Kidney (tissue), 14 donors: ENCODE data around the gene SPACA7. TPM values are rescaled to one million over a fixed set of nuclear protein-coding genes. Genes with fewer than 3 reads are reported as not detected.

Experiments used
- DNase-seq, 5 donors: peaks; one replicate each; pipeline ENCODE4 v3.0.0-alpha.2; 2013 to 2020
- FAIRE-seq: peaks from 2 replicates; lab custom pipeline; 2012; peaks lifted over from hg19 to GRCh38; lab: Jason Lieb, UNC
- H3K27ac ChIP-seq, 2 donors: one replicate each; pipeline ENCODE4 v1.7.0; 2013; ENCODE audit warnings: low read depth in 2 of 2, low read length in 2 of 2, inconsistent platforms in 1 of 2
- H3K27me3 ChIP-seq: one replicate; pipeline ENCODE4 v1.7.1; 2013; ENCODE audit warnings: low read length, inconsistent platforms; ENCODE audit not compliant: control insufficient read depth, insufficient read depth
- H3K36me3 ChIP-seq, 3 donors: one replicate each; pipeline versions ENCODE4 v1.7.0 to v1.7.1; 2013; ENCODE audit warnings: low read length in 3 of 3, control low read depth in 1 of 3, inconsistent platforms in 1 of 3; ENCODE audit not compliant: insufficient read depth in 3 of 3, control insufficient read depth in 2 of 3
- H3K4me1 ChIP-seq, 3 donors: one replicate each; pipeline versions ENCODE4 v1.7.0 to v1.7.1; 2013; ENCODE audit warnings: low read length in 3 of 3, inconsistent platforms in 1 of 3, low read depth in 1 of 3; ENCODE audit not compliant: control insufficient read depth in 2 of 3, insufficient read depth in 2 of 3
- H3K4me3 ChIP-seq, 3 donors: one replicate each; pipeline versions ENCODE4 v1.7.0 to v1.8.1; 2013; ENCODE audit warnings: low read length in 3 of 3, control low read depth in 1 of 3, inconsistent platforms in 1 of 3
- H3K9ac ChIP-seq, 3 donors: one replicate each; pipeline versions ENCODE4 v1.7.0 to v1.7.1; 2013; ENCODE audit warnings: low read length in 3 of 3, control low read depth in 1 of 3, inconsistent platforms in 1 of 3
- H3K9me3 ChIP-seq, 3 donors: one replicate each; pipeline versions ENCODE4 v1.7.0 to v1.7.1; 2013; ENCODE audit warnings: low read length in 3 of 3, control low read depth in 1 of 3, inconsistent platforms in 1 of 3; ENCODE audit not compliant: control insufficient read depth in 2 of 3, insufficient read depth in 1 of 3
- intact Hi-C: fragments of 100-400 bp; cut with DNase I; formaldehyde crosslinking; loops from one replicate; pipeline ENCODE4 v1.11.1; 2022
- polyA plus RNA-seq: library from polyadenylated mRNA; stranded (reverse); fragments of 350-450 nt; fragmentation: Illumina TruSeq; extraction: RNeasy Lipid Tissue Mini Kit (QIAGEN cat#74804); gene quantifications from one replicate; pipeline ENCODE4 v1.2.3, GENCODE V29; 2014; ENCODE audit warnings: low read depth, low replicate concordance; ENCODE audit not compliant: insufficient read depth
- total RNA-seq: library from RNA; stranded (reverse); fragmentation: NEBNext Ultra II Directional; extraction: Animal tissue kit (Norgen Biotek cat#: 25700); gene quantifications from one replicate; pipeline ENCODE4 v1.2.1, GENCODE V29; 2021
- TF ChIP-seq, protein P1 (sequence below): IDR thresholded peaks from 3 replicates; pipeline ENCODE4 v1.5.1; 2012; ENCODE audit warnings: mild to moderate bottlenecking, moderate library complexity, borderline replicate concordance; ENCODE audit not compliant: insufficient read depth; ENCODE audit errors: extremely low read depth
- donor health status: control.
- donor health status: control.
- donor health status: control.
- donor health status: control.
- donor health status: control.
- donor health status: DM: yes; HTN: yes; CAD: no.
- donor health status: Normal renal cell carcinoma (clear cell type).

The SPACA7 gene
- total and polyA plus RNA-seq, 2 donors from 2014 or later = not detected

DNA sequence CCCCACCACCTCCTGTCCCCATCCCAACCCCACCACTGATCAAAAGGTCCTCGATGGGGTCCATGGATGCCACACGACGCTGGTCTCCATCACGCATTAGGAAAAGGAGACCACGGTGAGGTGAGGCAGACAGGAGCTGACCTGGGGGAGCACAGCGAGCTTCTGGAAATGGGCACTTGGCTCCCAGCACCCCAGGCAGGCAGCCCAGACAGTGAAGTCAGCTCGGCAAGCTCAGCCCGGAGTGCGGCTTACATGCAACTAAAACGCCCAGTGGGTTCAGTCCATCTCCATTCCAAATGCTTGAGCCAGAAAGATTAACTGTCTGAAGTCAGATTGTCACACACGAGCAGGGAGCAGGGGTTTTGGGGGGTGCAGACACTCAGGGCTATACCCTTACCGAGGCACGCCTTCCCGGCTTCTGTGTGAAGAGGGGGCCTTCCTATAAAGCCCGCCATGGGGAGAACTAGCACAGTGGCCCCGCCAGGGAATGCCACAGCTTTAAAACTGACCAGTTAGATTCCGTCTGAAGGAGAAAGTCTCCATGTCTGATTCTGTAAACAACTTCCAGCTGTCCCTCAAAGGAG, 79.4 kb downstream of the SPACA7 start:
- Histone ChIP-seq H3K36me3 (no peaks in the 10 kb centered on the region), H3K9me3 (peaks cover 0 to 12% (median 0%) of the 10 kb centered on the region in 3 donors), H3K27ac (no peak overlapping the region), H3K27me3 (no peaks in the 10 kb centered on the region), H3K9ac (no peak overlapping the region), H3K4me1 (no peaks in the 10 kb centered on the region), H3K4me3 (no peak overlapping the region)
- no peak for FAIRE-seq
- DNase-seq = no peak
- intact Hi-C loops = no loop called here
- TF ChIP-seq, protein P1, sequence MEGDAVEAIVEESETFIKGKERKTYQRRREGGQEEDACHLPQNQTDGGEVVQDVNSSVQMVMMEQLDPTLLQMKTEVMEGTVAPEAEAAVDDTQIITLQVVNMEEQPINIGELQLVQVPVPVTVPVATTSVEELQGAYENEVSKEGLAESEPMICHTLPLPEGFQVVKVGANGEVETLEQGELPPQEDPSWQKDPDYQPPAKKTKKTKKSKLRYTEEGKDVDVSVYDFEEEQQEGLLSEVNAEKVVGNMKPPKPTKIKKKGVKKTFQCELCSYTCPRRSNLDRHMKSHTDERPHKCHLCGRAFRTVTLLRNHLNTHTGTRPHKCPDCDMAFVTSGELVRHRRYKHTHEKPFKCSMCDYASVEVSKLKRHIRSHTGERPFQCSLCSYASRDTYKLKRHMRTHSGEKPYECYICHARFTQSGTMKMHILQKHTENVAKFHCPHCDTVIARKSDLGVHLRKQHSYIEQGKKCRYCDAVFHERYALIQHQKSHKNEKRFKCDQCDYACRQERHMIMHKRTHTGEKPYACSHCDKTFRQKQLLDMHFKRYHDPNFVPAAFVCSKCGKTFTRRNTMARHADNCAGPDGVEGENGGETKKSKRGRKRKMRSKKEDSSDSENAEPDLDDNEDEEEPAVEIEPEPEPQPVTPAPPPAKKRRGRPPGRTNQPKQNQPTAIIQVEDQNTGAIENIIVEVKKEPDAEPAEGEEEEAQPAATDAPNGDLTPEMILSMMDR = no peak

DNA sequence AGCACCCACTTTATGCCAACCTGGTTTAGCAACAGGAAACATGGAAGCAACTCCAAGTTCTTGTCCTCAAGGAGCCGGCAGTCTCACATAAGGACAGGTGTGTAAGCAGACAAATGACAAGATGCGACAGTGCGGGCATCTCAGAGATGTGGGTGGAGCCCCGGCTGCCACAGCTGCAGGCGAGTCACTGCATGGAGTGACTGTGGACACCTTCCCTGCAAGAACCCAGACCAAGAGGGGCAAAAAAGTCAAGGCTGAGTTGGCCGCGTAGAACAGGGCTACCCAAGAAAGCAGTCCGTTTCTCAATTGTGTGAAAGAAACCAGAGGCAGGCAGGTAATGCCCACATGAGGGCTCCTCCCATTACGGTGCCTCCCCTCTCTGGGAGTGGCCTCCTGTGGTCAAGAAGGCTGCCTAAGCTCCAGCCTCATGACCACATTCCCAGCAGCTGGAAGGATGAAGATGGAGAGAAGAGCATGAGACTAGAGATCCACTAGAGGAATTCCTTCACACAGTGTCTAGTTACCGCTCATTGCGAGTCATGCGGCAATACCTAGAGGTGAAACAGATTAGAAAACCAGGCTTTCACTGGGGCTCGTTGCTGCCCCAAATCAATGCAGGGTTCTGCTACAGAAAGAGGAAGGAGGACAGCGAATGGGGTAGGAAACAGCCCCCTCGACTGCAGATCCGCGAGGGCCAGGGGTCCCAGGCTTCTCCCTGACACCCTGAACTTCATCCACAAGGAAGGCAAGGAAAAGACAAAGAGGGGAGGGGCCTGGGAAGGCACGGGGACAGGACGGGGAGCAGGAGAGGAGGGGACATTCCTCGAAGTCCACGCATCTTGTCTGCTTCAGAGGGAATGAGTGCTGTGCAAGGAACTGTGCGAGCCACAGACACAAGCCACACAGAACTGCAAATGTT, 80.2 kb downstream of the SPACA7 start:
- H3K27ac ChIP-seq = no peak overlapping the region
- FAIRE-seq (no peak), DNase-seq (no peak)
- H3K36me3 ChIP-seq = no peaks in the 10 kb centered on the region
- H3K9me3 ChIP-seq = peaks cover 0 to 18% (median 0%) of the 10 kb centered on the region in 3 donors
- H3K4me3 ChIP-seq = no peak overlapping the region
- H3K9ac ChIP-seq = no peak overlapping the region
- H3K4me1 ChIP-seq = no peaks in the 10 kb centered on the region
- no peaks in the 10 kb centered on the region for H3K27me3 ChIP-seq
- TF ChIP-seq, protein P1 = no peak
- intact Hi-C loops = no loop called here

DNA sequence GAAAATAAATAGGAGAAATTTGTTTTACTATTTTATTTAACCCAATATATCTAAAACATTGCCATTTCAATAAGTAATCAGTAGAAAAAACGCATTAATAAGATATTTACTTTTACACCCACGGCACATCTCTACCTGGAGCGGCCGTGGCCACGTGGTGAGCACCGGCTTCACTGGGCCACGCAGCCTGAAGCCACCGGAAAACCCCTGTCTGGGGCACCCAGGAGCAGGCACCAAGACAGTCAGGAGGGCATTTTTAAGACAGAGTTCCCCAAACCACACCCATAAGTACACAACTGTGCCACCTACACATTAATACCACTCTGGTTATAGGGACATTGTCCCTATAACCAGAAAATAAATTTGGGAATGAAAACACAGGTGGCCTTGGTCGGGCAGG, 80.9 kb downstream of the SPACA7 start:
- Histone ChIP-seq H3K4me1 (no peaks in the 10 kb centered on the region), H3K4me3 (no peak overlapping the region), H3K9ac (no peak overlapping the region), H3K27ac (no peak overlapping the region), H3K9me3 (peaks cover 0 to 20% (median 0%) of the 10 kb centered on the region in 3 donors), H3K36me3 (no peaks in the 10 kb centered on the region), H3K27me3 (no peaks in the 10 kb centered on the region)
- TF ChIP-seq, protein P1 = no peak
- DNase-seq (no peak), FAIRE-seq (no peak)
- intact Hi-C loops = no loop called here
